PC-9 (cell line): Measurements from ENCODE around the gene WDR72. TPM values are rescaled to one million over a fixed set of nuclear protein-coding genes. Genes with fewer than 3 reads are reported as not detected.

Experiments used
- BruUV-seq: library from RNA; stranded (reverse); fragments of 400-500 nt; replicated peaks from 2 replicates; lab custom pipeline; 2021; lab: Mats Ljungman, UMichigan
- CTCF ChIA-PET: fragments of 300-600 bp; sonication (Branson Sonifier 250); formaldehyde crosslinking; loops from one replicate; lab custom pipeline; 2022; ENCODE audit warnings: antibody characterized with exemption; lab: Charles Lee
- POLR2A ChIA-PET: fragments of 300-600 bp; sonication (Branson Sonifier 250); formaldehyde crosslinking; loops from one replicate; lab custom pipeline; 2022; ENCODE audit warnings: antibody characterized with exemption; ENCODE audit not compliant: unreplicated experiment; lab: Charles Lee
- DNase-seq, 2 experiments: peaks; one replicate each; pipeline versions ENCODE4 v3.0.0 to v3.0.0-alpha.2; 2015 to 2022; ENCODE audit warnings: mixed read lengths in 1 of 2
- H2AFZ ChIP-seq: fragments of 200-600 bp; sonication (generic); 2 replicates; pipeline ENCODE4 v1.8.1; 2017; ENCODE audit warnings: antibody characterized with exemption
- H3F3A ChIP-seq: fragments of 200-600 bp; sonication (generic); 2 replicates; pipeline ENCODE4 v1.8.1; 2017; ENCODE audit warnings: antibody characterized with exemption, mild to moderate bottlenecking, low read depth; ENCODE audit not compliant: insufficient read depth
- H3K27ac ChIP-seq: fragments of 200-600 bp; sonication (generic); 2 replicates; pipeline ENCODE4 v1.6.1; 2016; ENCODE audit warnings: mixed run types
- H3K27me3 ChIP-seq: fragments of 200-600 bp; sonication (generic); 2 replicates; pipeline ENCODE4 v1.6.1; 2016; ENCODE audit warnings: low read depth, mixed run types; ENCODE audit not compliant: insufficient read depth
- H3K36me3 ChIP-seq: fragments of 200-600 bp; sonication (generic); 2 replicates; pipeline ENCODE4 v1.6.1; 2016; ENCODE audit warnings: low read depth, mixed run types
- H3K4me1 ChIP-seq: fragments of 200-600 bp; sonication (generic); replicated peaks from 2 replicates; pipeline ENCODE4 v1.6.1; 2016; ENCODE audit warnings: mixed run types; ENCODE audit not compliant: insufficient read depth
- H3K4me2 ChIP-seq: fragments of 200-600 bp; sonication (generic); 2 replicates; pipeline ENCODE4 v1.6.1; 2017; ENCODE audit warnings: mixed run types
- H3K4me3 ChIP-seq: fragments of 200-600 bp; sonication (generic); 2 replicates; pipeline ENCODE4 v1.6.1; 2016; ENCODE audit warnings: mixed run types
- H3K79me2 ChIP-seq: fragments of 200-600 bp; sonication (generic); 2 replicates; pipeline ENCODE4 v1.6.1; 2017; ENCODE audit warnings: low read depth, mixed run types
- H3K9me2 ChIP-seq: fragments of 200-600 bp; sonication (generic); 2 replicates; pipeline ENCODE4 v1.8.1; 2017; ENCODE audit warnings: mild to moderate bottlenecking; ENCODE audit not compliant: insufficient read depth
- H3K9me3 ChIP-seq: fragments of 200-600 bp; sonication (generic); 2 replicates; pipeline ENCODE4 v1.8.1; 2016; ENCODE audit warnings: low read depth; ENCODE audit not compliant: insufficient read depth
- H4K20me1 ChIP-seq: fragments of 200-600 bp; sonication (generic); 2 replicates; pipeline ENCODE4 v1.8.1; 2017; ENCODE audit not compliant: insufficient read depth
- CTCF ChIP-seq: fragments of 200-600 bp; sonication (generic); conservative IDR thresholded peaks from 2 replicates; pipeline ENCODE4 v1.6.1; 2017; ENCODE audit warnings: mixed run types, antibody characterized with exemption, mild to moderate bottlenecking, moderate library complexity
- EZH2 ChIP-seq: fragments of 200-600 bp; sonication (generic); IDR thresholded peaks from 2 replicates; pipeline ENCODE4 v1.8.0; 2017; ENCODE audit warnings: antibody characterized with exemption, low read depth
- intact Hi-C: fragments of 100-400 bp; cut with micrococcal nuclease; formaldehyde crosslinking; loops from one replicate; pipeline ENCODE4 v1.10.0; 2022; ENCODE audit not compliant: unreplicated experiment
- total RNA-seq: library from RNA; stranded (reverse); gene quantifications from 2 replicates; pipeline ENCODE4 v1.2.3, GENCODE V29; 2021

Gene WDR72
- total RNA-seq, 1 experiment from 2014 or later = 1.9 TPM

GRCh38 chr15:53473435-53473834 is 286.0 kb downstream of the WDR72 start:
- CTCF ChIA-PET = no interaction called here
- H4K20me1 ChIP-seq = no peaks in the 10 kb centered on the region
- BruUV-seq = no TSS peak
- intact Hi-C loops = no loop called here
- H3K4me3 ChIP-seq = no peak overlapping the region
- no peaks in the 10 kb centered on the region for H3K36me3 ChIP-seq
- no peak for TF ChIP-seq EZH2
- H3K27me3 ChIP-seq = no peaks in the 10 kb centered on the region
- no peaks in the 10 kb centered on the region; the same call in 1 of the 2 replicates for H3K9me3 ChIP-seq
- H3F3A ChIP-seq = no peaks in the 10 kb centered on the region
- H3K9me2 ChIP-seq = no peaks in the 10 kb centered on the region
- no peaks in the 10 kb centered on the region for H3K4me1 ChIP-seq
- H3K79me2 ChIP-seq = no peaks in the 10 kb centered on the region
- no peak overlapping the region for H3K27ac ChIP-seq
- DNase-seq = no peak
- POLR2A ChIA-PET = no interaction called here
- H2AFZ ChIP-seq = no peak overlapping the region
- H3K4me2 ChIP-seq = no peak overlapping the region

- Histone ChIP-seq H3K4me3 (no peak overlapping the region), H3K27ac (no peak overlapping the region), H3K79me2 (no peaks in the 10 kb centered on the region), H3F3A (no peaks in the 10 kb centered on the region), H4K20me1 (no peaks in the 10 kb centered on the region), H3K36me3 (no peaks in the 10 kb centered on the region), H2AFZ (no peak overlapping the region), H3K4me2 (no peak overlapping the region), H3K9me3 (no peaks in the 10 kb centered on the region; the same call in 1 of the 2 replicates), H3K9me2 (no peaks in the 10 kb centered on the region), H3K4me1 (no peaks in the 10 kb centered on the region), H3K27me3 (no peaks in the 10 kb centered on the region; the same call in 1 of the 2 replicates)
- TF ChIP-seq EZH2 = no peak
- no peak for TF ChIP-seq CTCF
- ChIA-PET POLR2A (no interaction called here), CTCF (no interaction called here)
- intact Hi-C loops = no loop called here
- no TSS peak for BruUV-seq
- DNase-seq = no peak
These were observed 286.6 kb downstream of the WDR72 start for GRCh38 chr15:53472883-53473282.

GRCh38 chr15:53472210-53472609 is 287.3 kb downstream of the WDR72 start:
- no peak overlapping the region for H3K27ac ChIP-seq
- H3K36me3 ChIP-seq = no peaks in the 10 kb centered on the region
- ChIA-PET POLR2A (no interaction called here), CTCF (no interaction called here)
- TF ChIP-seq CTCF (no peak), EZH2 (no peak)
- no peak for DNase-seq
- H3K9me2 ChIP-seq = no peaks in the 10 kb centered on the region
- intact Hi-C loops = no loop called here
- H4K20me1 ChIP-seq = no peaks in the 10 kb centered on the region
- no peaks in the 10 kb centered on the region for H3K4me1 ChIP-seq
- H3K79me2 ChIP-seq = no peaks in the 10 kb centered on the region
- no peaks in the 10 kb centered on the region; the same call in 1 of the 2 replicates for H3K9me3 ChIP-seq
- peaks cover 6% of the 10 kb centered on the region; the same call in 1 of the 2 replicates for H3K27me3 ChIP-seq
- H3K4me2 ChIP-seq = no peak overlapping the region
- BruUV-seq = no TSS peak
- H2AFZ ChIP-seq = no peak overlapping the region
- no peaks in the 10 kb centered on the region for H3F3A ChIP-seq
- H3K4me3 ChIP-seq = no peak overlapping the region

- Histone ChIP-seq H3K27ac (no peak overlapping the region), H3F3A (no peaks in the 10 kb centered on the region), H3K4me1 (no peaks in the 10 kb centered on the region), H4K20me1 (no peaks in the 10 kb centered on the region), H2AFZ (no peak overlapping the region), H3K9me2 (no peaks in the 10 kb centered on the region), H3K79me2 (no peaks in the 10 kb centered on the region), H3K27me3 (peaks cover 12% of the 10 kb centered on the region; the same call in 1 of the 2 replicates), H3K4me3 (no peak overlapping the region), H3K4me2 (no peak overlapping the region), H3K36me3 (no peaks in the 10 kb centered on the region), H3K9me3 (no peaks in the 10 kb centered on the region; the same call in 1 of the 2 replicates)
- no TSS peak for BruUV-seq
- POLR2A ChIA-PET = no interaction called here
- CTCF ChIA-PET = no interaction called here
- no peak for DNase-seq
- TF ChIP-seq EZH2 (no peak), CTCF (no peak)
- intact Hi-C loops = no loop called here
These were observed 288.7 kb downstream of the WDR72 start for GRCh38 chr15:53470743-53471142.
